ENCODE results near the gene SESN1. TPM values are rescaled to one million over a fixed set of nuclear protein-coding genes. Genes with fewer than 3 reads are reported as not detected.

SESN1 gene
- total RNA-seq, 1 donor from 2014 or later: 40.8 TPM

- no peaks in the 10 kb centered on the region for H4K20me1 ChIP-seq (ENCODE audit: low read depth)
- TF ChIP-seq EZH2phosphoT487 (IDR thresholded peaks at IDR 0.05): no peak
- TF ChIP-seq, protein P1, sequence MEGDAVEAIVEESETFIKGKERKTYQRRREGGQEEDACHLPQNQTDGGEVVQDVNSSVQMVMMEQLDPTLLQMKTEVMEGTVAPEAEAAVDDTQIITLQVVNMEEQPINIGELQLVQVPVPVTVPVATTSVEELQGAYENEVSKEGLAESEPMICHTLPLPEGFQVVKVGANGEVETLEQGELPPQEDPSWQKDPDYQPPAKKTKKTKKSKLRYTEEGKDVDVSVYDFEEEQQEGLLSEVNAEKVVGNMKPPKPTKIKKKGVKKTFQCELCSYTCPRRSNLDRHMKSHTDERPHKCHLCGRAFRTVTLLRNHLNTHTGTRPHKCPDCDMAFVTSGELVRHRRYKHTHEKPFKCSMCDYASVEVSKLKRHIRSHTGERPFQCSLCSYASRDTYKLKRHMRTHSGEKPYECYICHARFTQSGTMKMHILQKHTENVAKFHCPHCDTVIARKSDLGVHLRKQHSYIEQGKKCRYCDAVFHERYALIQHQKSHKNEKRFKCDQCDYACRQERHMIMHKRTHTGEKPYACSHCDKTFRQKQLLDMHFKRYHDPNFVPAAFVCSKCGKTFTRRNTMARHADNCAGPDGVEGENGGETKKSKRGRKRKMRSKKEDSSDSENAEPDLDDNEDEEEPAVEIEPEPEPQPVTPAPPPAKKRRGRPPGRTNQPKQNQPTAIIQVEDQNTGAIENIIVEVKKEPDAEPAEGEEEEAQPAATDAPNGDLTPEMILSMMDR (IDR thresholded peaks at IDR 0.05): no peak
- TF ChIP-seq EZH2 (IDR thresholded peaks at IDR 0.05): no peak
- H3K4me2 ChIP-seq: no peak overlapping the region
- Mint-ChIP-seq H3K9me3 (no peaks in the 10 kb centered on the region), H3K4me3 (no peak overlapping the region), H3K27me3 (ENCODE audit: insufficient read depth, low read depth) (peaks cover 4% of the 10 kb centered on the region), H3K27ac (no peak overlapping the region), H3K36me3 (no peaks in the 10 kb centered on the region), H3K4me1 (peaks cover 8% of the 10 kb centered on the region)
- no peak overlapping the region for H3K9ac ChIP-seq
- H3F3A ChIP-seq (ENCODE audit: low read depth): no peaks in the 10 kb centered on the region
- H3K9me3 ChIP-seq (ENCODE audit: low read depth): no peaks in the 10 kb centered on the region
- no peak overlapping the region for H3K27ac ChIP-seq
- H3K4me3 ChIP-seq: no peak overlapping the region
- H3K79me2 ChIP-seq (ENCODE audit: low read depth): no peaks in the 10 kb centered on the region
- no peaks in the 10 kb centered on the region for H3K4me1 ChIP-seq
- no peak overlapping the region for H2AFZ ChIP-seq (replicated peaks)
- DNase-seq (ENCODE audit: low spot score): no peak
- H3K36me3 ChIP-seq: no peaks in the 10 kb centered on the region
- no peaks in the 10 kb centered on the region for H3K27me3 ChIP-seq
Measured at GRCh38 chr6:109121411-109121810, 26.8 kb upstream of the SESN1 start.

DNA sequence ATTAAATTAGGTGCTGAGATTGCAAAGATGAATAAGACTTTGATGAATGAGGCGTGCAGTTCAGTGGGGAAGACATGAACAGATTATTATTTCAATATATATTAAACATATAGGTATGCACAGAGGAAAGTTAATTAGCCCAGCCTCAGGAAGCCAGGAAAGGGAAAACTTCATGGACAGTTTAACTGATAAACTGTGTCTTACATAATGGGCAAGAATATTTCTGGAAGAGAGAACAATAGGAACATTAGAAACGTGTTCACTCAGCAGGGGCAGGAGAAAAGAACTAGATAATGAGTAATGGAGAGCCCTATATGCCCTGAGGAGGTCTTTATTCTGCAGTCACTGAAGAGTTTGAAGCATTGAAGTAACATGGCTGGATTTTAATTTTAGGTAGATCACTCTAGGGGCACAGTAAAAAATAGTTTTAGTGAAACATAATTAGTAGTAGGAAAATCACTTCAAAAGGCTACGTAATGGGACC lies 24.3 kb upstream of the SESN1 start:
- Histone ChIP-seq H3K79me2 (ENCODE audit: low read depth) (no peaks in the 10 kb centered on the region), H3K4me1 (no peaks in the 10 kb centered on the region), H3K9me3 (ENCODE audit: low read depth) (no peaks in the 10 kb centered on the region), H2AFZ (replicated peaks) (no peak overlapping the region), H3K4me3 (no peak overlapping the region), H3K4me2 (no peak overlapping the region), H3K9ac (no peak overlapping the region), H3K27ac (no peak overlapping the region), H3F3A (ENCODE audit: low read depth) (no peaks in the 10 kb centered on the region), H4K20me1 (ENCODE audit: low read depth) (peaks cover 6% of the 10 kb centered on the region), H3K36me3 (no peaks in the 10 kb centered on the region), H3K27me3 (no peaks in the 10 kb centered on the region)
- Mint-ChIP-seq H3K4me1 (peaks cover 8% of the 10 kb centered on the region), H3K27me3 (ENCODE audit: insufficient read depth, low read depth) (peaks cover 4% of the 10 kb centered on the region), H3K4me3 (no peak overlapping the region), H3K27ac (no peak overlapping the region), H3K9me3 (no peaks in the 10 kb centered on the region), H3K36me3 (no peaks in the 10 kb centered on the region)
- DNase-seq (ENCODE audit: low spot score): no peak
- TF ChIP-seq EZH2 (IDR thresholded peaks at IDR 0.05) (no peak), EZH2phosphoT487 (IDR thresholded peaks at IDR 0.05) (no peak)
- TF ChIP-seq, protein P1 (IDR thresholded peaks at IDR 0.05): no peak

GRCh38 chr6:109118337-109118736 lies 23.7 kb upstream of the SESN1 start:
- DNase-seq (ENCODE audit: low spot score): no peak
- Histone ChIP-seq H3K27me3 (no peaks in the 10 kb centered on the region), H3F3A (ENCODE audit: low read depth) (no peaks in the 10 kb centered on the region), H4K20me1 (ENCODE audit: low read depth) (peaks cover 7% of the 10 kb centered on the region), H3K9me3 (ENCODE audit: low read depth) (no peaks in the 10 kb centered on the region), H3K4me2 (no peak overlapping the region), H3K4me3 (no peak overlapping the region), H2AFZ (replicated peaks) (no peak overlapping the region), H3K36me3 (no peaks in the 10 kb centered on the region), H3K79me2 (ENCODE audit: low read depth) (no peaks in the 10 kb centered on the region), H3K4me1 (no peaks in the 10 kb centered on the region), H3K27ac (no peak overlapping the region), H3K9ac (no peak overlapping the region)
- H3K27me3 Mint-ChIP-seq (ENCODE audit: insufficient read depth, low read depth): no peaks in the 10 kb centered on the region
- no peaks in the 10 kb centered on the region for H3K9me3 Mint-ChIP-seq
- TF ChIP-seq, protein P1 (IDR thresholded peaks at IDR 0.05): no peak
- TF ChIP-seq EZH2 (IDR thresholded peaks at IDR 0.05) (no peak), EZH2phosphoT487 (IDR thresholded peaks at IDR 0.05) (no peak)
- no peaks in the 10 kb centered on the region for H3K36me3 Mint-ChIP-seq
- peaks cover 8% of the 10 kb centered on the region for H3K4me1 Mint-ChIP-seq
- no peak overlapping the region for H3K4me3 Mint-ChIP-seq
- H3K27ac Mint-ChIP-seq: no peak overlapping the region

Data from neural progenitor cell (in vitro differentiated cells).